GM21515 (cell line): ENCODE data around the gene KIF16B.
"Not testable (repeated sequence)": the region's sequence is repeated elsewhere in the genome, so short reads cannot be mapped to it uniquely, and the experiment has no call there.

Source experiments
- ATAC-seq: cut with Tn5 transposase; IDR thresholded peaks from one replicate; pipeline ENCODE4 v1.9.1; 2021; ENCODE audit not compliant: unreplicated experiment

KIF16B gene

GRCh38 chr20:16439540-16439939 lies 133.7 kb downstream of the KIF16B start:
- ATAC-seq = not testable (repeated sequence)

- no peak for ATAC-seq
Measured at GRCh38 chr20:16438100-16438499, 135.1 kb downstream of the KIF16B start.

GRCh38 chr20:16437387-16437996 lies 135.8 kb downstream of the KIF16B start:
- ATAC-seq = no peak

- ATAC-seq = peak; percentile 78
Measured at GRCh38 chr20:16434062-16434664, 139.1 kb downstream of the KIF16B start.

- ATAC-seq = no peak
Measured at GRCh38 chr20:16433293-16433580, 140.0 kb downstream of the KIF16B start.

- no peak for ATAC-seq
Measured at GRCh38 chr20:16432466-16433292, 140.6 kb downstream of the KIF16B start.

GRCh38 chr20:16428112-16428511 lies 145.1 kb downstream of the KIF16B start:
- no peak for ATAC-seq

GRCh38 chr20:16427571-16427970 lies 145.7 kb downstream of the KIF16B start:
- ATAC-seq = no peak

GRCh38 chr20:16424780-16425179 lies 148.5 kb downstream of the KIF16B start:
- no peak for ATAC-seq

- ATAC-seq = no peak
Measured at GRCh38 chr20:16423311-16424212, 149.7 kb downstream of the KIF16B start.

GRCh38 chr20:16419138-16419715 lies 154.0 kb downstream of the KIF16B start:
- ATAC-seq = no peak

- no peak for ATAC-seq
Measured at GRCh38 chr20:16418616-16419015, 154.6 kb downstream of the KIF16B start.

GRCh38 chr20:16417001-16417400 lies 156.2 kb downstream of the KIF16B start:
- no peak for ATAC-seq

- ATAC-seq = no peak
Measured at GRCh38 chr20:16415071-16416053, 157.9 kb downstream of the KIF16B start.

GRCh38 chr20:16412906-16413305 lies 160.3 kb downstream of the KIF16B start:
- no peak for ATAC-seq

- no peak for ATAC-seq
Measured at GRCh38 chr20:16411361-16411760, 161.9 kb downstream of the KIF16B start.

GRCh38 chr20:16410626-16411025 lies 162.6 kb downstream of the KIF16B start:
- no peak for ATAC-seq

- ATAC-seq = no peak
Measured at GRCh38 chr20:16408981-16409380, 164.3 kb downstream of the KIF16B start.

GRCh38 chr20:16407251-16408067 lies 165.8 kb downstream of the KIF16B start:
- no peak for ATAC-seq
